ENCODE data around the gene DDX3X.
"Not testable (repeated sequence)": the region's sequence is repeated elsewhere in the genome, so short reads cannot be mapped to it uniquely, and the experiment has no call there.

The DDX3X gene

GRCh38 chrX:41373989-41374606, 40.1 kb downstream of the DDX3X start:
- no peak for DNase-seq

GRCh38 chrX:41377624-41378023, 43.7 kb downstream of the DDX3X start:
- DNase-seq, result no peak

- DNase-seq, result peak; percentile 72
Measured at GRCh38 chrX:41381685-41382084, 47.7 kb downstream of the DDX3X start.

- DNase-seq, result no peak
Measured at GRCh38 chrX:41382714-41383645, 49.0 kb downstream of the DDX3X start.

GRCh38 chrX:41384051-41384705, 50.2 kb downstream of the DDX3X start:
- DNase-seq, result peak; percentile 42

GRCh38 chrX:41386222-41386990, 52.4 kb downstream of the DDX3X start:
- DNase-seq, result no peak

GRCh38 chrX:41388543-41388942, 54.6 kb downstream of the DDX3X start:
- DNase-seq, result no peak

GRCh38 chrX:41389311-41389888, 55.4 kb downstream of the DDX3X start:
- DNase-seq, result no peak

GRCh38 chrX:41390576-41390975, 56.6 kb downstream of the DDX3X start:
- DNase-seq, result not testable (repeated sequence)

- DNase-seq, result no peak
Measured at GRCh38 chrX:41391606-41392005, 57.6 kb downstream of the DDX3X start.

- no peak for DNase-seq
Measured at GRCh38 chrX:41394293-41394692, 60.3 kb downstream of the DDX3X start.

GRCh38 chrX:41397219-41397618, 63.3 kb downstream of the DDX3X start:
- no peak for DNase-seq

GRCh38 chrX:41397768-41398167, 63.8 kb downstream of the DDX3X start:
- no peak for DNase-seq

- DNase-seq, result not testable (repeated sequence)
Measured at GRCh38 chrX:41402556-41402955, 68.6 kb downstream of the DDX3X start.

- DNase-seq, result no peak
Measured at GRCh38 chrX:41405551-41405950, 71.6 kb downstream of the DDX3X start.

GRCh38 chrX:41406201-41406600, 72.2 kb downstream of the DDX3X start:
- DNase-seq, result peak; percentile 21

GRCh38 chrX:41407816-41408215, 73.9 kb downstream of the DDX3X start:
- DNase-seq, result no peak

GRCh38 chrX:41408576-41408975, 74.6 kb downstream of the DDX3X start:
- DNase-seq, result no peak

GRCh38 chrX:41409006-41409405, 75.0 kb downstream of the DDX3X start:
- DNase-seq, result no peak

GRCh38 chrX:41411222-41411621, 77.3 kb downstream of the DDX3X start:
- DNase-seq, result not testable (repeated sequence)

- DNase-seq, result no peak
Measured at GRCh38 chrX:41412261-41413081, 78.5 kb downstream of the DDX3X start.

Data from fibroblast of skin of back (primary cell).